UCSD-AML1 (cell line): ENCODE data around the gene DCDC2.
"Not testable (repeated sequence)": the region's sequence is repeated elsewhere in the genome, so short reads cannot be mapped to it uniquely, and the experiment has no call there.

Experiments
- DNase-seq: peaks from one replicate; lab custom pipeline; 2025; ENCODE audit not compliant: unreplicated experiment; lab: John Stamatoyannopoulos, UW

Gene DCDC2

DNA sequence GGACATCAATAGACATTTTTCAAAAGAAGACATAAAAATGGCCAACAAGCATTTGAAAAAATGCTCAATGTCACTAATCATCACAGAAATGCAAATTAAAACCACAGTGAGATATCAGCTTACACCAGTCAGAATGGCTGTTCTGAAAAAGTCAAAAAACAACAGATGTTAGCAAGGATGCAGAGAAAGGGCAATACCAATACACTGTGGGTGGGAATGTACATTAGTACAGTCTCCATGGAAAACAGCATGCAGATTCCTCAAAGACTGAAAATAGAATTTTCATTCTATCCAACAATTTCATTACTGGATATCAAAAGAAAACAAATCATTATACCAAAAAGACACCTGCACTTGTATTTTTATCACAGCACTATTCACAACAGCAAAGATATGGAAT is 85.3 kb downstream of the DCDC2 start:
- DNase-seq: no peak

DNA sequence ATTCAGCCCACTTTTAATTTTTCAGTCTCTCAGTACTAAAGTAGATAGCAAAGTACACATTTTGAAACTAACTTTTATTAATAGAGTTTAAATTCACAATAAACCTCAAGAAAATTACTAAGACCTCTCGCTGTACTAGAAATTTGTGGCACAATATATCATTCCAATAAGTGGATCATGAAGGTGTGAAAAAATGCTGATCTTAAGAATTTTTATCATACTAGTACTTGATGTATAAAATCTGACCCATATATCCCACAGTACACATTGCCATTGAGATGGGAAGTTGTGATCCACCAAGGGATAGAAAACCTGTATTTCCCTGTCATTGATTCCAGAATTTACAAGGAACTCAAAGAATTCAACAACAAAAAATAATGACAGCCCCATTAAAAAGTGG is 85.7 kb downstream of the DCDC2 start:
- DNase-seq: no peak

DNA sequence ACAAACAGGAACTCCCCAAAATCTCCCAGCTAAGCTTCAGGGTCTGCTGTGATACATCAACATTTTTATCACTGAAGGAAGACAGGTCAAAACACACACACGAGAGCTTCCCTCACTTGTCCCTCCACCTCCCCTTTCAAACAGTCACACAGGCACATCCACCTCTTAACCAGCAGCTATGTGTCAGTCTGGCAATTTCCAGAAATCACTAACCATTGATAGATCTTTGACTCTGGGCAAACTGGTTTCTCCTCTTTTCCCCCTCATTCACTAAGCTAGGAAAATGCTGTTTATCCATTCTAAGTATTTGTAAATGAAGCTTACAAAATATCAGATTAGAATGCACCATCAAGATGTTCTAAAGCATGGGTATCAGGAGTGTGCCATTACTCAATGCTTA is 87.8 kb downstream of the DCDC2 start:
- DNase-seq: no peak

DNA sequence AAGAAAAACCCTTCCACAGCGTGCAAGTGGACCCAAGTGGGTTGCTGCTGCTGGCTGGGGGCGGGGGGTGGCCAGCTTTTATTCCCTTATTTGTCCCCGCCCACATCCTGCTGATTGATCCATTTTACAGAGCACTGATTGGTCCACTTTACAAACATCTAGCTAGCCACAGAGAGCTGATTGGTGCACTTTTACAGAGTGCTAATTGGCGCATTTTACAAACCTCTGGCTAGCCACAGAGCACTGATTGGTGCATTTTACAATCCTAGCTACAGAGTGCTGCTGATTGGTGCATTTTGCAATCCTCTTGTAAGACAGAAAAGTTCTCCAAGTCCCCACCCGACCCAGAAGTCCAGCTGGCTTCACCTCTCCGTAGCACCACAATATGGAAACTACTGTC is 99.6 kb downstream of the DCDC2 start:
- DNase-seq: not testable (repeated sequence)

DNA sequence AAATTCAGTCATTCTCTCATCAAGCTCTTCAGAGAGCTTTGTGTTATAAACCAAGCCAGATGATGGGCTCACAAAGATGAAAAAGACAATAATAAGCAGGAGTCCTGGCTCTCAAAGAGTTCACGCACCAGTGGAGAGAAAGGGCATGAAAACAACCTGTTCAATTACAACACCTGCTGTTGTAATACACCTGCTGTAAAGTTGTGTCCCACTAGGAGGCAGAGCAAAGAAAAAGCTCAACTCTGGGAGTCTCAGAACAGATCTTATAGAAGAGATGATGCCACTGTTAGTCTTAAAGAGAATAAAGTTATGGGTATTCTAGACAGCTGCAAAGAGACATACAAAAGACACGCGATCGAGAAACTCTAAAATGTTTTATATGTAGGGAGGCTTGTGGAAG is 100.6 kb downstream of the DCDC2 start:
- DNase-seq: no peak

DNA sequence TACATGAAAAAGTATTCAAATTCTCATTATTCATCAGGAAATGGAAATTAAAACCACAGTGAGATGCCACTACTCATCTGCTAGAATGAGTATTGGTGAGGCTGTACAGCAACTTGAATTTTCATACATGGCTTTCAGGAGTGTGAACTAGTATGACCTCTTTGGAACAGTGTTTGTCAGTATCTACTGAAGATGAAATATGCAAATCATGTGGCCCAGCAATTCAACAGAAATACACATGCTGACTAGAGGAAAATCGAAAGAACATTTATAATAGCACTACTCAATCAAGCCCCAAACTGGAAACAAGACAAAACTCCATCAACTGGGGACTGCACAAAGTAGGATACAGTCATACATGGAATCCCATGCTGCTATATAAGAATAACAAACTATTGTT is 102.2 kb downstream of the DCDC2 start:
- no peak for DNase-seq

DNA sequence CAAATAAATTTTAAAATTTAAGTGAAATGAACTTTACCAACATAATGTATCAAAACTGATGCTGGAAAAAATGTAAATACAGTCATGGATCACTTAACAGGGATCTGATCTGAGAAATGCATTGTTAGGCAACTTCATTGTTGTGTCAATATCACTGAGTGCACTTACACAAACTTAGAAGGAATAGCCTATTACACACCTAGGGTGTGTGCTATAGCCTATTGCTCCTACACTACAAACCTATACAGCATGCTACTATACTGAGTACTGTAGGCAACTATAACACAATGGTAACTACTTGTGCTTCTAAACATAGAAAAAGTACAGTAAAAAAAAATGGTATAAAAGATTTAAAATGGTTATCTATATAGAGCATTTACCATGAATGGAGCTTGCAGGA is 104.5 kb downstream of the DCDC2 start:
- DNase-seq: no peak

DNA sequence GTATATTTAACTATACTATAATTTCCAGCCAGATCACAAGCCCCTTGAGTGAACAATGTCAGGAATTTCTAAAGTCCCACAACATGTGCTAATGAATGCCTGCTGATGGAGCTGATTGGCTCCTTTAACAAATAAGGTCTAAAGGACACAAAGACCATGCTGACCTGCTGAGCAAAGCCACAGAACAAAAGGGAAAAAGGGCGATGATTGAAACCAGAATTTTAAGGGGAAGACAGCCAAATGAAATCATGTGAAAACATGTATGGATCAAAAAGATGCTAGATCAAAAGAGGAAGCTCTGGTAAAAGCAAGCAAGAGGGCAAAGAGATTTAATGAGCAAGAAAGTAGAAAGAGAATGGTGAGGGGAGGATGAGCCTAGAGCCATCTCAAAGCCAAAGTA is 105.6 kb downstream of the DCDC2 start:
- DNase-seq: no peak

DNA sequence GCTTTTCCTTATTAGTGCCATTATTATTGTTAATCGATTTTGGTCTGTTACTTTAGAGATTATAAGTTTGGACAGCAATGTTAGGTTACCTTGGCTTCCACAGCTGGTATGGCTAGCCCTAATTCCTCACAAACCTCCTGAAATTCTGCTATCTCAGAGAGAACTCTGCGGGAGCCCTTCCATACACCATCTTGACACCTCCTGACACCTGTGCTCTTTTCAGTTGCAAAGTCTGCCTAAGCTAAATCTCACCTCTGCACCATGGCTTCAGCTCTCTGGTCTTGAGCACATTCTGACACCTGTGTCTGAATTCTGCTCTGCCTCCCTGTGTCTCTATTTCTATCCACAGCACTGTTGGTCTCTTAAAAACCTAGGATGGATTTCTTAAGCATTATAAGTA is 106.5 kb downstream of the DCDC2 start:
- no peak for DNase-seq

DNA sequence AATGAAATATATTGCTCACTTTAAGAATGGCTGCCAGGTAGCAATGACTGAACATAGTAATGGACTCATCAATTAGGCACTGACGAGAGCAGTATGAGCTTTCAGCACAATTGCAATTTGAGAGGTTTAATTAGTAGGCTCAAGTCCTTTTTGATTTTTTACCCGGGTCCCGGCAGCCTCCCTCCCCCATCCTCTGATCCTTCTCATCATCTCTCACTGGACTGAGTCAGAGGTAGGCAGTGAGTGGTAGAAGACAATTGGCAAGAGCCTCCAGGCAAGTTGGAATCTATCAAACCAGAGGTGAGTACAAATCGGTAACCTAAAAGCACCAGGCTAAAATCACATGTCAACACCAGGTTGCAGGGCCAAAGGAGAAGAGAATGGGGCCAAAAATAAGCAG is 107.9 kb downstream of the DCDC2 start:
- no peak for DNase-seq

DNA sequence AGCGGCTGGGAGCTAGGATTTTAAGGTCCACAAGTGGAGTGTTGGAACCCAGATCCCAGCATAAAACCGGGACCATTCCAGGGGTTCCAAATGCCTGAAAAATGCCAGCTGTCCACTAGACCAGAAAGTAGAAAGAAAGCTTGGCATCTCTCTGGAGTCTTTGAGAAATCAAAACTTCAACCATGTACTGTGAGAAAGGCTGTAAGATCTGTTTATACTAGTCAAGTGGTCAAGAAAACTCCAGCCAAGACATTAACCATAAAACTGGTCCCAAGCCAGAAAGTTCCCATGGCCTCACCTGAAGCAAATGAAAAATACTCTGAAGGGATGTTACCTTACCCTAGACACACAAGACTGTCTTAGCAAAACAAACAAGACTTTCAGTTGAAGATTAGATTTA is 112.6 kb downstream of the DCDC2 start:
- DNase-seq: no peak

DNA sequence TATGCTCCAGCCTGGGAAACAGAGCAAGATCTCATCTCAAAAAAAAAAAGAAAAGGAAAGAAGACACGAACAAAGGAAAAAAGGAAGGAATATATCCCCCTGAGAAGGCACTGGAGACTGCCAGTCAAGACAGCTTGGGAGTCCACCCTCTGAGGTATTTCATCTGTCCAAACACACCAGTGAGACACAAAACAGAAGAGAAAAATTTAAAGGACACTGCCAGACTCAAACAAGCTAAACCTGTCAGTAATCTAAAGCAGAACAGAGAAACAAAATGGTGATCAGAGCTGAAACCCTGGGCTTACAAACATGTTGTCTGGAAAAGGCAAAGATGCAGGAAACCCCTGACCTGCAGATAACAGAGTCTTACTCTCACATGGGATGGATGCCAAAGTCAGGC is 114.9 kb downstream of the DCDC2 start:
- no peak for DNase-seq

DNA sequence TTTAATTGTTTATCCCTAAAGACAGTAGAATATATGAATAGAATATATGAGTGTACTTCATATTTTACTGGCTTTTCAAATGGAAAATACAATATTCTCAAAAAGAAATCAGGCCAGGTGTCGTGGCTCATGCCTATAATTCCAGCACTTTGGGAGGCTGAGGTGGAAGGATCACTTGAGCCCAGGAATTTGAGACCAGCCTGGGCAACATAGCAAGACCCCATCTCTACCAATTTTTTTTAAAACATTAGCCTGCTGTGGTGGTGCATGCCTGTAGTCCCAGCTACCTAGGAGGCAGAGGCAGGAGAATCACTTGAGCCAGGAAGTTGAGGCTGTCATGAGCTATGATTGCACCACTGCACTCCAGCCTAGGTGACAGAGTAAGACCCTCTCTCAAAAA is 116.1 kb downstream of the DCDC2 start:
- DNase-seq: not testable (repeated sequence)

DNA sequence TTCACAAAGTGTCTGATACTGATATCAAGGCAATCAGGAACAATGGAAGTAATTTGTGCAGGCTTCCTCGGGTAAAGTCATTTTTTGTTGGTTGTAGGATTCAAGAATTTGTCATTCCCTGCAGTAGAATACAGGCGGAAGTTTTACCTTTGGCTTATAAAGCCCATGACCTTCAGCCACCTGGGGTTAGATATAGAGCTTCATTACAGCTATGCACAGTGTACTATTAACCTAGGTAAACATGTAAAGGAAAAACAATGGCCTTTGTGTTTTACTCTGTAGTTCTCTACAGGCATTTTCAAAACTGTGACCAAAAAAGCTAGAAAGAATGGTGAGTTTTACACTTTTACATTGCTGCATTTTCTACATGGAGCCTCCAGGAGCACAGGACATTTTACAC is 116.9 kb downstream of the DCDC2 start:
- no peak for DNase-seq

DNA sequence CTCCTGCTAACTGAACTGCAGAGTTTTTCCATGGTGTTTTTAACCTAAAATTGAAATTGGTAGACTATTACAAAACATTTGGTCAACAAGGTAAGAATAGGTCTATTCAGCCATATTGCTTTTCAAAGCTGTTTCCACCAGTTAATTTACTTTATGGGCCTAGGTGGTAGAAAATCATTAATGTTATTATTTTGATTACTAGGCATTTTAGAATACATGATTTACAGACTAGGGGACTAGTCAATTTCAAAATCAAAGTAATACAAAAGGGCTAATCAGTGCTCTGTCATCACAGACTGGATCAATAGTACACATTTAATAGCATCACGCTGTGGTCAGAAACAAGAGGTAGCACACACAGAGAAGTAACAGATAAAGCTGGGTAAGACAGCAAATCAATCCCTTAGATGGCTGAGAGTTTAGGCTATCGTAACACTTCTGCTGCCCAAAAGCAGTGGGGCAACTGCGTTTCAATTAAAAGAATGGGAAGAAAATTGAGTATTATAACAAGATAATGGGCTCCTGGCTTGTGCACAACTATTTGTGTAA is 117.4 kb downstream of the DCDC2 start:
- no peak for DNase-seq

DNA sequence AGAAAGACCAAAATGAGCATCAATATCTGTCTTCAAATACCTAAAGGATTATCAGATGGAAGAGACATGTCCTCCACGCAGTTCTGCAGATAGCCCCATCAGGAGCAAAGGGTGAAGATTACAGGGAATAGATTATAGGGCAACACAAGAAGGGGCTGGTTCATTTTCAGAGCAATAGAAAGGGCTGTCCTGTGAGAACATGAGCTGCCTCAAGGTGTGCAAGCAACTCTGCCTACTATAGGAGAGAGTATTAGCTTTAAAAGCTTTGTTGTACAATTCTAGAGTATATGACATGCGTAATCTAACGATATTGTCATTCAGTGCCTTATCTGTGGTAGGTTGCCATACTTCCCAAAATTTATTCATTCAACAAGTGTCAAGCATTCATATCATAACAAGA is 119.2 kb downstream of the DCDC2 start:
- DNase-seq: no peak

DNA sequence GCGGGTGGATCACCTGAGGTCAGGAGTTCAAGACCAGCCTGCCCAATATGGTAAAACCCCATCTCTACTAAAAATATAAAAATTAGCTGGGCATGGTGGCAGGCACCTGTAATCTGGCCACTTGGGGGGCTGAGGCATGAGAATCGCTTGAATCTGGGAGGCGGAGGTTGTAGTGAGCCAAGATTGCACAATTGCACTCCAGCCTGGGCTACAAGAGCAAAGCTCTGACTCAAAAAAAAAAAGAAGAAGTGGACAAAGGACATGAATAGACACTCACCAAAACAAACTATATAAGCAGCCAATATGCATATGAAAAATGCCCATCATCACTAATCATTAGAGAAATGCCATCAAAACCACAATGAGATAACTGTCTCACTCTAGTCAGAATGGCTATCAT is 121.1 kb downstream of the DCDC2 start:
- not testable (repeated sequence) for DNase-seq

DNA sequence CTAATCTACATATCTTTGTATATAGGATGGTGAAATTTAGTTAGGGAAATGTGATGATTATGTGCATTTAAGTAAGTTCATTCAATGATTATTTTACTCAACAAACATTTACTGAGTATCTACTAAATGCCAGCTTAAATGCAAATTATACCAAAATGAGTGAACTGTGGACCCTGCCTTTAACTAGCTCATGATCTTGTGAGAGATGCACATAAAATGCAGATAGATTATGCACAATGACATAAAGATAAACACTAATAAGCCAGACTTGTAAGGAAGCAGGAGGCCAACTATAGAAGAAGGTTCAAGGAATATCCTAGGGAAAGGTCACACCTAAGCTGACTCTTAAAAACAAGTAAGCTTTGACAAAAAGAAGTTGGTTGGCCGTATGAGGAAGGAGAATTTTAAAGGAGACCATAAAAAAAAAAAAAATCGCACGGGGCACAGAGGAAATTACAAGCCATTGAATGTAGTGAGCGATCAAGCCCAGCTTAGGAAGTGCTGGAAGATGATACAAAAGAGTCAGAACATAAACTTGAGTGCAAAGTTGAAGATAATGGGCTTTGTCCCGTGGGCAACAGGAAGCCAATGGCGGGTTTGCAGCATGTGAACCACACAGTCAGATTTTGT is 123.9 kb downstream of the DCDC2 start:
- no peak for DNase-seq

DNA sequence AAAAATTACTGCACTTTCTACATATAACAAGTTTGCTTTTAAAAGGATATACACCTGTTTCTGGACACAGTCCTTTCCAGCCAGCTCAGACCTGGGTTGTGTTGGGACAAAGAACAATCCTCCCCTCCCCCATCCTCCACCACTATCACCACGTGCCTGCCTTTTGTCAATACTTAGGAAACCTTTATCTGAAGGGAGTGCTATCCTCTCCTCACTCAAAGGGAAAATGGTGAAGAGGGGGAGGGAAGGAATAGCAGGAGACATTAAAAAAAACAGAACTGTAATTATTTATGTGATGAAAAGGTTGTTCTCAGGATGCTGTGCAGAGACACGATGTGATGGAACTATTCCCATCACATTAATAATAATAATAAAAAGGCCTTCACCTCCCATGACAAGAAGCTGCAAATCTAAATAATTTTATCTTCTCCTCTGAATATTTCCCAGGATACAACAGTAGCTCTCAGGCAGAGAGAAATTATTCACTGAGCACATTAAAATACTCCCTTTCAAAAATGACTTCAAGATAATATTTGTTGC is 126.4 kb downstream of the DCDC2 start:
- DNase-seq: no peak

DNA sequence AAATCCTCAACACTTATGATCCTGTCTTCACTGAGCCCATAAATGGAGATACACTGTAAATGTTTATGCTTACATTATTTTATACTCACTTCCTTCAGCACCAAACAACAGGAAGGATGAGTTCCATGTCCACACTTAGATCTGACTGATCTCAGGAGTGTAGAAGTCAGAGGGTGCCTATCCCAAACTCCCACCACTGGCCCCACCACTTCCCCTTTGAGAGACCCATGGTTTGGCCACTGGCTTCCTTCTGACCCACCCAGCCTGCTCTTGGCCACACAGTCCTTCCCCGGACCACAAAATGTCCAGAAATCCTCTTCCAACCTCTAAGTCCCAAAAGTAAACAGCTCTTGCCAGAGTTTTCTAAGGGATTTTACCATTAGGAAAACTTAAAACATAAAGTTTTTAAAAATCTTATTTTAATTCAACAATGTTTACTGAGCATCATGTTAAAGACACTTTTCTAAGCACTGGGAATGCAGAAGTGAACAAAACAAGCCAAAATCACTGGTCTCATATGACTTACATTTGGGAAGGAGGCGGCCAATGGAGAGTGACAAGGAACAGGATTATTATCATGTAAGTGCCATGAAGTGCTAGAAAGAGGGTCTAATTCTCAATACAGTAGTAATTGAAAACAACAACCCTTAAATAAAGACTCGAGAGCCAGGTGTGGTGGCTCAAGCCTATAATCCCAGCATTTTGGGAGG is 128.0 kb downstream of the DCDC2 start:
- no peak for DNase-seq

DNA sequence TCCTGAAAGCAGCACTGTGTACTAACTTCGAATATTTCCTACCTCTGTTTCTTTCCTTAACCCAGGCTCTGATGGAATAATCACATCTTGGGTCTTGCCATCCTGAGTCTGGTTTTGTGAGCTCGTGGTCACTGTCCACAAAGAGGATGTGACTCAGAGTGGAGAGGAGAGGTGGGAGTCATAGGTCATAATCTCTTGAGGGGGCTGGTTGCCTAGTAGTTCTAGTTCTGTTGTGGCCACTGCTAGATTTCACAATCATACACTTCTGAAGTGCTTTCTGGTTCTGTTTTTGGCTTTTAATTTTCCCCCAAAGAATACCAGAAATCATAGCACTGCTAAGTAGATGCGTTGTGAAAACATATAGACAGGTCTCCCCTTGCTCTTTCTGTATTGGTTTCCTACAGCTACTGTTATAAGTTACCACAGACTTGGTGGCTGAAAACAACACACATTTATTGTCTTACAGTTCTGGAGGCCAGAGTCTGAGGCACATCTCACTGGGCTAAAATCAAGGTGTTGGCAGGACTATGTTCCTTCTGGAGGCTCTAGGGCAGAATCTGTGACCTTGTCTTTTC is 129.1 kb downstream of the DCDC2 start:
- DNase-seq: no peak

DNA sequence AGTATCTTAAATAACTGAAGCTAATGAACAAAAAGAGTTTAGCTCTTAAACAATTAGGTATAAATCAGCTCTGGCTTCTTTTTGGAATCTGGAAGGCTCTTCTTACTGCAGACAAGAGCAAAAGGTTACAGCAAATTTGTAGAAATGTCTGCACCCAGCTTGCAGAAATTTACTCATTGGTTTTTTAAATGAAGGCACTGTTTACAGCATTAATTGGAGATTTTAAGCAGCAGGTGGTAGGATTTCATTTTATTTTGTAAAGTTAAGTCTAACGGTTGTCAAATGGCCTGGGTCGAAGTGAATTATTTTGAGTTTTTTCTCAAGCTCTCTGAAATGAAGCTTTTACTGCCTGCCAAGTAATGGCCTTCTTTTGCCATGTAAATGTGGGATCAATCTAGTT is 129.7 kb downstream of the DCDC2 start:
- DNase-seq: no peak
